Muscle of leg (tissue), 11 donors: Measurements from ENCODE around the gene TOR1A. TPM values are rescaled to one million over a fixed set of nuclear protein-coding genes. Genes with fewer than 3 reads are reported as not detected.
A peak's percentile ranks its signal among the peaks of the same experiment; 100 is the strongest.

Experiments
- DNase-seq: peaks from one replicate; pipeline ENCODE4 v3.0.0; 2013
- H3K27ac ChIP-seq: one replicate; pipeline ENCODE4 v1.5.1; 2013; ENCODE audit warnings: mild to moderate bottlenecking, low read length, control low read depth
- H3K27me3 ChIP-seq: one replicate; pipeline ENCODE4 v1.6.1; 2013; ENCODE audit warnings: low read length; ENCODE audit not compliant: control insufficient read depth, insufficient read depth
- H3K36me3 ChIP-seq: one replicate; pipeline ENCODE4 v1.6.1; 2013; ENCODE audit warnings: low read length; ENCODE audit not compliant: control insufficient read depth, insufficient read depth
- H3K4me1 ChIP-seq: one replicate; pipeline ENCODE4 v1.6.1; 2013; ENCODE audit warnings: low read length; ENCODE audit not compliant: control insufficient read depth, insufficient read depth
- H3K4me3 ChIP-seq: one replicate; pipeline ENCODE4 v1.5.1; 2013; ENCODE audit warnings: low read length, control low read depth
- H3K9me3 ChIP-seq: replicated peaks from 2 replicates; pipeline ENCODE4 v1.6.1; 2013; ENCODE audit warnings: low read depth, low read length; ENCODE audit not compliant: control insufficient read depth
- WGBS: methylation state at CpG from one replicate; pipeline ENCODE4 v1.1.5; 2013; ENCODE audit warnings: missing lambda C conversion rate; ENCODE audit not compliant: insufficient coverage; 5-methylcytosine and 5-hydroxymethylcytosine counted together
- polyA plus RNA-seq, 8 donors: library from polyadenylated mRNA; unstranded; fragments of 120-200 nt; gene quantifications; one replicate each; pipeline versions ENCODE4 v1.2.1 to v1.2.3, GENCODE V29; 2013; ENCODE audit warnings: inconsistent platforms in 1 of 8, low replicate concordance in 1 of 8; ENCODE audit not compliant: insufficient read length in 8 of 8, insufficient read depth in 1 of 8
- total RNA-seq: library from RNA; stranded (reverse); fragments of 120-200 nt; gene quantifications from one replicate; pipeline ENCODE4 v1.2.4, GENCODE V29; 2013

Gene TOR1A
- total and polyA plus RNA-seq, 9 donors, result 14.9 to 31.8 (median 23.8) TPM

GRCh38 chr9:129775448-129775798 is 48.5 kb downstream of the TOR1A start:
- H3K4me3 ChIP-seq, result no peak overlapping the region
- WGBS, result 55% methylated on average over 2 of the region's 2 CpGs
- no peak for DNase-seq

GRCh38 chr9:129774791-129775447 is 49.0 kb downstream of the TOR1A start:
- DNase-seq, result no peak
- Histone ChIP-seq H3K4me1 (peaks cover 23% of the 10 kb centered on the region), H3K9me3 (no peaks in the 10 kb centered on the region), H3K27ac (no peak overlapping the region), H3K27me3 (no peaks in the 10 kb centered on the region), H3K4me3 (no peak overlapping the region), H3K36me3 (no peaks in the 10 kb centered on the region)
- 42% methylated on average over 19 of the region's 20 CpGs for WGBS

More at GRCh38 chr9:129775448-129775798, 48.5 kb downstream of the TOR1A start:
- Histone ChIP-seq H3K27ac (no peak overlapping the region), H3K36me3 (no peaks in the 10 kb centered on the region), H3K27me3 (no peaks in the 10 kb centered on the region), H3K4me1 (peaks cover 23% of the 10 kb centered on the region), H3K9me3 (no peaks in the 10 kb centered on the region)

GRCh38 chr9:129773262-129774048 is 50.5 kb downstream of the TOR1A start:
- peaks cover 23% of the 10 kb centered on the region for H3K4me1 ChIP-seq

GRCh38 chr9:129770741-129771140 is 53.2 kb downstream of the TOR1A start:
- Histone ChIP-seq H3K4me3 (no peak overlapping the region), H3K27me3 (no peaks in the 10 kb centered on the region), H3K4me1 (peaks cover 5% of the 10 kb centered on the region), H3K9me3 (no peaks in the 10 kb centered on the region), H3K27ac (no peak overlapping the region), H3K36me3 (no peaks in the 10 kb centered on the region)
- WGBS, result 59% methylated on average over 4 of the region's 5 CpGs
- DNase-seq, result no peak

More at GRCh38 chr9:129773262-129774048, 50.5 kb downstream of the TOR1A start:
- H3K36me3 ChIP-seq, result no peaks in the 10 kb centered on the region
- H3K9me3 ChIP-seq, result no peaks in the 10 kb centered on the region
- no peaks in the 10 kb centered on the region for H3K27me3 ChIP-seq
- H3K4me3 ChIP-seq, result no peak overlapping the region
- DNase-seq, result no peak
- H3K27ac ChIP-seq, result no peak overlapping the region
- 80% methylated on average over 1 of the region's 10 CpGs for WGBS

GRCh38 chr9:129769669-129770068 is 54.3 kb downstream of the TOR1A start:
- Histone ChIP-seq H3K4me1 (no peaks in the 10 kb centered on the region), H3K4me3 (no peak overlapping the region), H3K27ac (no peak overlapping the region), H3K36me3 (no peaks in the 10 kb centered on the region), H3K27me3 (no peaks in the 10 kb centered on the region), H3K9me3 (no peaks in the 10 kb centered on the region)
- 80% methylated on average over 4 of the region's 5 CpGs for WGBS
- DNase-seq, result no peak

- no peak for DNase-seq
- Histone ChIP-seq H3K36me3 (no peaks in the 10 kb centered on the region), H3K9me3 (no peaks in the 10 kb centered on the region), H3K4me1 (peaks cover 3% of the 10 kb centered on the region), H3K27me3 (no peaks in the 10 kb centered on the region), H3K4me3 (no peak overlapping the region), H3K27ac (no peak overlapping the region)
- 96% methylated on average over 4 of the region's 6 CpGs for WGBS
Measured at GRCh38 chr9:129768486-129768885, 55.5 kb downstream of the TOR1A start.

- Histone ChIP-seq H3K4me3 (no peak overlapping the region), H3K27me3 (peaks cover 3% of the 10 kb centered on the region), H3K4me1 (peaks cover 22% of the 10 kb centered on the region), H3K9me3 (no peaks in the 10 kb centered on the region), H3K36me3 (no peaks in the 10 kb centered on the region), H3K27ac (no peak overlapping the region)
- DNase-seq, result no peak
- WGBS, result 90% methylated on average over 4 of the region's 4 CpGs
Measured at GRCh38 chr9:129765764-129766317, 58.1 kb downstream of the TOR1A start.

- WGBS, result 53% methylated on average over 12 of the region's 13 CpGs
Measured at GRCh38 chr9:129762985-129763926, 60.7 kb downstream of the TOR1A start.

More at GRCh38 chr9:129762985-129763926, 60.7 kb downstream of the TOR1A start:
- DNase-seq, result peak; percentile 63
- H3K27me3 ChIP-seq, result peaks cover 3% of the 10 kb centered on the region
- peaks cover 28% of the 10 kb centered on the region for H3K4me1 ChIP-seq
- H3K4me3 ChIP-seq, result no peak overlapping the region
- no peaks in the 10 kb centered on the region for H3K9me3 ChIP-seq
- peak overlapping the region; percentile 90 for H3K27ac ChIP-seq
- no peaks in the 10 kb centered on the region for H3K36me3 ChIP-seq
